Umbilical cord (tissue), 2 donors: ENCODE data around the gene TTC39B. TPM values are rescaled to one million over a fixed set of nuclear protein-coding genes. Genes with fewer than 3 reads are reported as not detected.

Experiments used
- DNase-seq: peaks from one replicate; pipeline ENCODE4 v3.0.0-alpha.2; 2015; ENCODE audit warnings: low spot score
- total RNA-seq: library from RNA; depleted of rRNA; stranded (reverse); fragments of >200 nt; gene quantifications from one replicate; pipeline ENCODE4 v1.2.3, GENCODE V29; 2014; ENCODE audit warnings: low replicate concordance; ENCODE audit not compliant: insufficient read depth

Gene TTC39B
- total RNA-seq, 1 donor from 2014 or later, result 11.8 TPM

- no peak for DNase-seq
These were observed 128.4 kb downstream of the TTC39B start for GRCh38 chr9:15178631-15179030.

DNA sequence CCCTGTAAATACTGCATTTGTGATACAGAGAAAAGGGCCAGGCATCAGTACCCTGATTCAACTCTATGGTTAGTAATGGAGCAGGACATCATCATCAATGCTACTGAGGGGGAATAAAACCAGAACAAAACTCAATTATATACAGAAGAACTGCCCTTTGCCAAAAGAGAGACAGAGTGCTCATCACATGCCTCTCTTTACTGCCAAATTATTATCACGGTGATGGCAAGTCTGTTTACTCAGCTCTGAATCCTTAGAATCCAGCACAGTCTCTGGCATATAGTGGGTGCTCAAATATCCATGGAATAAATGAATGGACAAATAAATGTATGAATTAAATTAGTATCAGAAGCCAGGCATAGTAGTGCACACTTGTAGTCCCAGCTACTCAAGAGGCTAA is 130.2 kb downstream of the TTC39B start:
- DNase-seq, result no peak

- DNase-seq, result no peak
These were observed 143.1 kb downstream of the TTC39B start for GRCh38 chr9:15163931-15164330.

DNA sequence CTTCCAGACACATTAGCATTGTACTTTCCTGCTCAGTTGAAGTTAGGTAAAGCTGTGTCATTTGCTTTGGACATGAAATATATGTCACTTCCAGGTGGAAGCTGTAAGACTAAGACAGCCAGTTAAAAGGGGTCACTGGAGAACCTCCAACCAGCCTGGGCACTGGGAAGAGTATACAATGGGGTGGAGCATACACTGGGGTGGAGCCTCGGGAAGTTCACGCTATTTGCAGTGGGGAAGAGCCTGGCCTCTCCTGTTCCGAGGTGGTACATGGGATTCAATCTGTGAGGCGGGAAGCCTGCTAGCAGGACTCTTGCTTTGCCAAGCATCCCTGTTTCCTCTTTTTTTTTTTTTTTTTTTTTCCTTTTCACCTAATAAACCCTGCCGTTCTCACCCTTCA is 145.3 kb downstream of the TTC39B start:
- DNase-seq, result no peak

- no peak for DNase-seq
These were observed 146.3 kb downstream of the TTC39B start for GRCh38 chr9:15160673-15161072.

GRCh38 chr9:15158064-15158463 is 149.0 kb downstream of the TTC39B start:
- no peak for DNase-seq

DNA sequence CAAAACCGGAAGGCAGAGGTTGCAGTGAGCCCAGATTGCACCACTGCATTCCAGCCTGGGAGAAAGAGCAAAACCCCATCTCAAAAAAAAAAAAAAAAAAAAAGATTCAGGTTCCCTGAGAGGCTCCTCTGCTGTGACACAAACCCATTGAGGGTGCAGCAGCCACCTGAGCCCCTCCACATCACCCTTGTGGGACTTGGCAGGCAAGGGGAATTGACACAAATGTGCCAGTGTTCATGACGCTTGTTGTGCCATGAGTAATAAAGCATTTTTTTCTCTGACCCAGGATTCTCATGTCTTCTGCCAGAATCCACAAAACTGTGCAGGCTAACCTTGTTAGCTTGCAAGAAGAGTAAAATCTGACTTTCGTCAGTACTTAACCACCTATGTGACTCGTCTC is 149.6 kb downstream of the TTC39B start:
- no peak for DNase-seq

DNA sequence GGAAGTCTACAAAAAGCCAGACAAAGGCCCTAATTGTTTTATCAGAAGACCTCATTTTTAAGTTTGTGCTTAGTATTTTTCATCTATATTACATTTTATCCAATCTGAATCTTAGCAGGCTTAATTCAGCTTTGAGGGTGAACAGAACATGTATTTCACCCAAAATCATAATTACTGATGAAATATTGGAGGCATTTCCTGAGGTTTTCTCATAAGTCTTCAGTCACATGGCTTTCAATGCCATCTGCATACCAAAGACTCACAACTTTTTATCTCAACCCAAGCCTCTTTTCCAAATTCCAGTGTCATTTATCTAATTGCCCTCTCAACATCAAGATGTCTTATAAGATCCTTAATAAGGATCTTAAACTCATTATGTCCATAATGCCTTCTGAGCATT is 150.8 kb downstream of the TTC39B start:
- no peak for DNase-seq

DNA sequence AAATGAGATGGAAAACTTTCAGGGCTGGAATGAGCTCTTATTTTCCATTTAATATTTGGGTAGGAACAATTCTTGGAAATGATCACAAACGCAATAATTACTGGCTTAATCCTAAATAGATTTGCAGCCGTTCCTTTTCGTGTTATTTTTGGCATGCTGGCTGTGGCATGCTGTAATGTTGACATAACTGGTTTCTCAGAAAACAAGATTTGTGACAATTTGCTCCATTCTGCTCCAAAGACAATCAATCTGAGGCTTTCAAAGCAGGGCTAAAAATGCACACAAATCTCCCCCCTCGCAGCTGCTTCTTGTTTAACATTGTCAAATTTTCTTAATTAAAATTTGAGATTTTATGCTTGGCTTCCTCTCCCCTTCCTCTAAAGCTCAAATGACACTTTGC is 151.2 kb downstream of the TTC39B start:
- DNase-seq, result peak; percentile 76

DNA sequence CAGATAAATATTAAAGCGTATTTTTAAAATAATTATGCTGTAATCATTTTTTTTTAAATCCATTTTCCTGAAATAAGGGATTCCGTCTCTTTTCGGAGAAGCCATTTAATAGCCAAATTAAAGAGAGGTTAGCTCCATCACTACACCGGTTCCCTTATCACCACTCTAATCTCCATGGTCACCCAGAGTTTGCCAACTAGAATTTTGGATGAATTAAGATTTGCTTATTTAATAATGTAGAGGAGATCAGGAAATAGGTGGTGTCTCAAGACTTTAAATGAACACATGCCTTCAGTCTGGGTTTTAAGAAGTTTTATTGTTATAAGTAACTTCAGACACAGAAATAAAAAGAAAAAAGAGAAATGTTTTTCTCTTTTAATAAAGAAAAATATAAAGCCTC is 151.7 kb downstream of the TTC39B start:
- no peak for DNase-seq

DNA sequence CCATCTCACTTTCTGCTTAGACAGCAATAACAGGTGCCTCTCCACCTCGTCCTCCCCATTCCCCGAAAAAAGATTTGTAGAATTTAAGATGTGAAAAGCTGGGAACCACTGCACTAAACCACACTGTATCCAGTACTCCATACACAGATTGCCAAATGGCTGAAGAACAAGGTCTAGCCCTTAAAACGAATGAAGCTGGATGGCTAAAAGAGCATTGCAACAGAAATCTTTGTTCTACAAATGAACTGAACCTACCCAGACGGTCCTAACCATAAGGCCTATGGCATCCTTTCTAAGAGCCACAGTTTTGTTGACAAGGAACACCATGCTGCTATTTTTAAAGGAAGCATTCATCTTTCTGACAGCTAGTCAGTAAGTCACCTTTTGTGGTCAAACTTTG is 152.3 kb downstream of the TTC39B start:
- DNase-seq, result no peak

- no peak for DNase-seq
These were observed 153.1 kb downstream of the TTC39B start for GRCh38 chr9:15153961-15154360.

DNA sequence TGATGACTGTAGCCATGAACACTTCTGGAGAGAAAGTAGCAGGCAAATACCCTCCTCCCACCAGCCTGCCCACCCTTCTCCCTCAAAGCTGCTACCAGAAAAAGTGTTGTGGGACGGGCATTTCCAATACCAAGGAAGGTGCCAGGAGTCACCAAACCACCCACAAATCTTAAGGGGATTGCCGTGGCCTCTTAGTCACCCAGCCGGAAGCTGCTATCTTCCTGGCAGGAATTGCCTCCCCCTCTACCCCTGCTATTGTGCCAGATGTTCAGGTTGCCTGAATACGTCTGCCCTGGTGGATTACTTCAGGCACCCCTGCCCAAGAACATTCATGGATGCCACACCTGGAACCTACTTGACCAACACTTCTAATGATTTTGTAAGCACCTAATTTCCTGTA is 156.1 kb downstream of the TTC39B start:
- DNase-seq, result no peak

- DNase-seq, result peak; percentile 40
These were observed 157.6 kb downstream of the TTC39B start for GRCh38 chr9:15149450-15149849.

DNA sequence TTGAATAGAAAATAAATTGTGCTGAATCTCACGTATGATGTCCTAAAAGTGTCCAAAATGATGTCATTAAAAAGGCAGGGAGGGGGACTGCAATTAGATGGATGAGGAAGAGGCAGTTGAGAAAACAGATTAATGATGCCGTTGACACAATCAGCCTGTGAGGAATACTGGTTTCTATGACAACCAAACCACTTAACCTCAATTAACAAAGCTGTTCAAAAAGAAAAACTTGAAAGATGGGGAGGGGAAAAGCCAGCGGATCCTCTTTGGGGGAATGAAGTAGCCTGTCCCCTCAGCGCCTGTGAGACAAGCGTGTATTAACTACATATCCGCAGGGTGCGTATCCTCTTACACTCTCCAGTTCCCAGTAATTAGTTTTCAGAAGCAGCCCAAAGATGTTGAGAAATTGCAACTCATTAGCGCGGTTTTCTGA is 160.7 kb downstream of the TTC39B start:
- no peak for DNase-seq

GRCh38 chr9:15144622-15145061 is 162.4 kb downstream of the TTC39B start:
- no peak for DNase-seq

- DNase-seq, result peak; percentile 65
These were observed 164.0 kb downstream of the TTC39B start for GRCh38 chr9:15142878-15143534.

DNA sequence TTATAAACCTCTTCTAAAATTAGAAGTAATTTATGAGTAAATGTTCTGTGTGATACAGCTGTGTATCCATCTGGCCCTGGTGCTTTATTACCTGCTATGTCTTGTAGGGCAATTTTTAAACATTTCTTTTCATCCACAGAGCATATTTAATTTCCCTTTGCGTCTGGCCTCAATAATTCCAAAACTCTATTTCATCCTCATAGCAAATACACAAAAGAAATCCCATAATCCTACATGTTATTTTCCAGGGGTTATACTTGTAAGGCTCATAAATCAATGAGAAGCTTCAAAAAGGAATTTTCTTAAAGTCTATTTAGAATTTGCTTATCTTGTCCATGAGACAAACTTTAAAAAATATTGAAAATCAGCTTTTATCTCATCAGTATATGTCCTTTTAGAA is 167.0 kb downstream of the TTC39B start:
- peak; percentile 95 for DNase-seq

- DNase-seq, result peak; percentile 71
These were observed 167.5 kb downstream of the TTC39B start for GRCh38 chr9:15139469-15139868.

- DNase-seq, result no peak
These were observed 168.7 kb downstream of the TTC39B start for GRCh38 chr9:15138357-15138686.

DNA sequence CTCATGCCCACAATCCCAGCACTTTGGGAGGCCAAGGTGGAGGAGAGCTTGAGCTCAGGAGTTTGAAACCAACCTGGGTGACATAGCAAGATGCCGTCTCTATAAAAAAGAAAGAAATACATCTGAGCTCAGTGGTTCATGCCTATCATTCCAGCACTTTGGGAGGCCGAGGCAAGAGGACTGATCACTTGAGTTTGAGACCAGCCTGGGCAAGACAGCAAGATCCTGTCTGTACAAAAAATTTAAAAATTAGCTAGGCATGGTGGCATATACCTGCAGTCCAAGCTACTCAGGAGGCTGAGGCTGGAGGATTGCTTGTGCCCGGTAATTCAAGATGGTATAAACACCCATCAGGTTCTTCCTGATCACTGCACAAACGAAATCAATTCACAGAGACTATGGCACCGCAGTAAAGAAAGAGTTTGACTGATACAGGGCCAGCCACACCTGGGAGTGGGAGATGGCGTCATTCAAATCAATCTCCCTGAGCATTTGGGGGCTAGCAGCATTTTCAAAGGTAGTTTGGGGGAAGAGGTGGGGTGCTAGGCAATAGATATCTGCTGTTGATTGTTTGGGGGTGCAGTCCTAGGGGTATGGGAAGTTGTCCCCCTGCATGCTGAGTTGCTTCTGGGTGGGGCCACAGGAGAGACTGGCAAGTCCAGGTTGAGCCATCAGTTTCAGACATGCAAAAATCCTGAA is 169.2 kb downstream of the TTC39B start:
- no peak for DNase-seq

DNA sequence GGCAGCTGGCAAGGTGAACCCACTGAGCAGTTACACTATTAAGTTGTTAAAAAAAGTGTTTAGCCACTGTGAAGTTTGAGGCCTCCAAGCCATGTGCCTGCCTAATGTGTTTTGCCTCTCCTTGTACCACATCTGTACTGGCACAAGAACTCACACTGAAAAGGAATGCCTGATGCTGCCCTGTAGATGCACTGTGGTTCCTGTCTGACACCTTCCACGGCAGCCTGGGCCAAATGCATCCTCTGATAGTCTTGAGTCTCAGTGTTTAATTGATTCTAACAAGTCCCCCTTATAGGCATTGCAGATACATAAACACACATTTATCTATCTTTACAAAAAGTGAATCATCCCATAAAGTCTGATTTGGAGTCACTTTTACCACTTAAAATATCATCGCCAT is 169.9 kb downstream of the TTC39B start:
- no peak for DNase-seq

GRCh38 chr9:15136646-15137045 is 170.4 kb downstream of the TTC39B start:
- peak; percentile 71 for DNase-seq
